ENCODE measurements around the gene P4HA2. TPM values are rescaled to one million over a fixed set of nuclear protein-coding genes. Genes with fewer than 3 reads are reported as not detected.
A peak's percentile ranks its signal among the peaks of the same experiment; 100 is the strongest.
"Not testable (repeated sequence)": the region's sequence is repeated elsewhere in the genome, so short reads cannot be mapped to it uniquely, and the experiment has no call there.

P4HA2 gene
- polyA plus RNA-seq, 1 donor from 2014 or later, result 0.26 TPM

- peaks cover 6% of the 10 kb centered on the region for H3K36me3 Mint-ChIP-seq
- peaks cover 4% of the 10 kb centered on the region for H3K27me3 Mint-ChIP-seq
- H3K27ac Mint-ChIP-seq, result no peak overlapping the region
- H3K9me3 Mint-ChIP-seq, result peaks cover 5 to 23% (median 19%) of the 10 kb centered on the region in 3 donors
- H3K4me1 Mint-ChIP-seq, result no peaks in the 10 kb centered on the region
- no peak overlapping the region for H3K4me3 Mint-ChIP-seq
Measured at GRCh38 chr5:132150565-132150964, 77.1 kb downstream of the P4HA2 start.

- Mint-ChIP-seq H3K9me3 (peaks cover 8 to 26% (median 17%) of the 10 kb centered on the region in 3 donors), H3K27me3 (peaks cover 2% of the 10 kb centered on the region), H3K4me1 (no peaks in the 10 kb centered on the region), H3K36me3 (no peaks in the 10 kb centered on the region), H3K4me3 (no peak overlapping the region), H3K27ac (no peak overlapping the region)
Measured at GRCh38 chr5:132147663-132148062, 80.0 kb downstream of the P4HA2 start.

GRCh38 chr5:132145326-132145725 is 82.3 kb downstream of the P4HA2 start:
- H3K4me1 Mint-ChIP-seq, H3K36me3 Mint-ChIP-seq, H3K27me3 Mint-ChIP-seq, H3K27ac Mint-ChIP-seq: not testable (repeated sequence)
- H3K9me3 Mint-ChIP-seq, result peaks cover 8 to 28% (median 17%) of the 10 kb centered on the region in 3 donors
- peak overlapping the region in 1 of 4 donors; percentile 3 for H3K4me3 Mint-ChIP-seq

- peaks cover 3% of the 10 kb centered on the region for H3K27me3 Mint-ChIP-seq
- H3K27ac Mint-ChIP-seq, result no peak overlapping the region
- H3K36me3 Mint-ChIP-seq, result no peaks in the 10 kb centered on the region
- no peaks in the 10 kb centered on the region for H3K4me1 Mint-ChIP-seq
- H3K9me3 Mint-ChIP-seq, result peaks cover 10 to 35% (median 23%) of the 10 kb centered on the region in 3 donors
- H3K4me3 Mint-ChIP-seq, result peak overlapping the region in 1 of 4 donors; percentile 84
Measured at GRCh38 chr5:132143148-132143547, 84.5 kb downstream of the P4HA2 start.

DNA sequence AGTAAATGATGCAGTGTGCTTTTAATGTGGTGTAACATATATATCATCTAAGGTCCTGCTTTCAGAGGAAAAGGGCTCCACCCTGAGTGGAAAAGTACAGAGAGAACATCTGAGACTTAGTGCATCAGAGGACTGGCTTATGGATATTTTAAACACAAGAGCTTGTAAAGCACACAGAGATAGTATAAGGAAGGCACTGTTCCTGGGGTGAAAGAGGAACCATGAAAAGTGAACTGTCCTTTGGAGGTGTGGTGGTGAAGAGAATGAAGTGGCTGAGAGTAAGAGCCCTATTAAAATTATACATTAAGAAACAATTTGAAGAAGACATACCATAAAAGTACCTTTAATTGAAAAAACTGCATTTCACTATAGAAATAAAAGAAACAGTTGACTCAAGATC is 85.2 kb downstream of the P4HA2 start:
- Mint-ChIP-seq H3K9me3 (peaks cover 10 to 35% (median 23%) of the 10 kb centered on the region in 3 donors), H3K27ac (no peak overlapping the region), H3K27me3 (peaks cover 3% of the 10 kb centered on the region)

More for the DNA sequence above, 85.2 kb downstream of the P4HA2 start:
- Mint-ChIP-seq H3K36me3 (no peaks in the 10 kb centered on the region), H3K4me3 (no peak overlapping the region), H3K4me1 (no peaks in the 10 kb centered on the region)

Other genes starting within 250 kb of the P4HA2 start
- gene ACSL6, start 216.2 kb downstream of the P4HA2 start, polyA plus RNA-seq, result 0.11 TPM
- not detected for gene IL3, start 167.2 kb downstream of the P4HA2 start, polyA plus RNA-seq
- gene CSF2, start 154.1 kb downstream of the P4HA2 start, polyA plus RNA-seq, result not detected
- gene PDLIM4, start 29.8 kb upstream of the P4HA2 start, polyA plus RNA-seq, result not detected
- not detected for gene SLC22A4, start 66.5 kb upstream of the P4HA2 start, polyA plus RNA-seq
- 1.9 TPM for gene SLC22A5, start 141.9 kb upstream of the P4HA2 start, polyA plus RNA-seq

Measured in IgD-negative memory B cell (primary cell).